ENCODE data around the gene CAV1.

- TF ChIP-seq EZH2 (IDR thresholded peaks at IDR 0.05; ENCODE audit: borderline replicate concordance, insufficient read depth, low read length, poor library complexity, severe bottlenecking): no peak
- TF ChIP-seq CTCF (IDR thresholded peaks at IDR 0.05; ENCODE audit: poor library complexity, severe bottlenecking): no peak
- TF ChIP-seq RAD21 (conservative IDR thresholded peaks at IDR 0.05): no peak
- TF ChIP-seq EP300 (conservative IDR thresholded peaks at IDR 0.05; ENCODE audit: poor library complexity, severe bottlenecking): no peak
- no peak for TF ChIP-seq POLR2AphosphoS5 (IDR thresholded peaks at IDR 0.05)
- no peak for TF ChIP-seq MXI1 (conservative IDR thresholded peaks at IDR 0.05; ENCODE audit: poor library complexity, severe bottlenecking)
- TF ChIP-seq, protein P1, sequence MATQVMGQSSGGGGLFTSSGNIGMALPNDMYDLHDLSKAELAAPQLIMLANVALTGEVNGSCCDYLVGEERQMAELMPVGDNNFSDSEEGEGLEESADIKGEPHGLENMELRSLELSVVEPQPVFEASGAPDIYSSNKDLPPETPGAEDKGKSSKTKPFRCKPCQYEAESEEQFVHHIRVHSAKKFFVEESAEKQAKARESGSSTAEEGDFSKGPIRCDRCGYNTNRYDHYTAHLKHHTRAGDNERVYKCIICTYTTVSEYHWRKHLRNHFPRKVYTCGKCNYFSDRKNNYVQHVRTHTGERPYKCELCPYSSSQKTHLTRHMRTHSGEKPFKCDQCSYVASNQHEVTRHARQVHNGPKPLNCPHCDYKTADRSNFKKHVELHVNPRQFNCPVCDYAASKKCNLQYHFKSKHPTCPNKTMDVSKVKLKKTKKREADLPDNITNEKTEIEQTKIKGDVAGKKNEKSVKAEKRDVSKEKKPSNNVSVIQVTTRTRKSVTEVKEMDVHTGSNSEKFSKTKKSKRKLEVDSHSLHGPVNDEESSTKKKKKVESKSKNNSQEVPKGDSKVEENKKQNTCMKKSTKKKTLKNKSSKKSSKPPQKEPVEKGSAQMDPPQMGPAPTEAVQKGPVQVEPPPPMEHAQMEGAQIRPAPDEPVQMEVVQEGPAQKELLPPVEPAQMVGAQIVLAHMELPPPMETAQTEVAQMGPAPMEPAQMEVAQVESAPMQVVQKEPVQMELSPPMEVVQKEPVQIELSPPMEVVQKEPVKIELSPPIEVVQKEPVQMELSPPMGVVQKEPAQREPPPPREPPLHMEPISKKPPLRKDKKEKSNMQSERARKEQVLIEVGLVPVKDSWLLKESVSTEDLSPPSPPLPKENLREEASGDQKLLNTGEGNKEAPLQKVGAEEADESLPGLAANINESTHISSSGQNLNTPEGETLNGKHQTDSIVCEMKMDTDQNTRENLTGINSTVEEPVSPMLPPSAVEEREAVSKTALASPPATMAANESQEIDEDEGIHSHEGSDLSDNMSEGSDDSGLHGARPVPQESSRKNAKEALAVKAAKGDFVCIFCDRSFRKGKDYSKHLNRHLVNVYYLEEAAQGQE (IDR thresholded peaks at IDR 0.05; ENCODE audit: borderline replicate concordance): no peak
These were observed 37.8 kb downstream of the CAV1 start for GRCh38 chr7:116562529-116563121.
